Neutrophil (primary cell): ENCODE measurements around the gene AACS.
"Not testable (repeated sequence)": the region's sequence is repeated elsewhere in the genome, so short reads cannot be mapped to it uniquely, and the experiment has no call there.

ENCODE experiments used
- H3K27ac ChIP-seq: fragments of 200-600 bp; sonication (generic); 2 replicates; pipeline ENCODE4 v1.5.1; 2016; ENCODE audit warnings: mild to moderate bottlenecking, moderate library complexity
- H3K27me3 ChIP-seq: fragments of 200-600 bp; sonication (generic); 2 replicates; pipeline ENCODE4 v1.6.0; 2016; ENCODE audit warnings: mild to moderate bottlenecking
- H3K36me3 ChIP-seq: fragments of 200-600 bp; sonication (generic); 2 replicates; pipeline ENCODE4 v1.5.1; 2017
- H3K4me1 ChIP-seq, 2 experiments: fragments of 200-600 bp in 1 of 2; sonication (generic) in 1 of 2; 1 replicate in 1 of 2; 2 replicates in 1 of 2; pipeline versions ENCODE4 v1.5.1 to v1.6.1; 2013 to 2016; ENCODE audit warnings: low read depth in 1 of 2, low read length in 1 of 2, mild to moderate bottlenecking in 1 of 2, moderate library complexity in 1 of 2; ENCODE audit not compliant: control insufficient read depth in 1 of 2, insufficient read depth in 1 of 2
- H3K4me3 ChIP-seq, 2 experiments: fragments of 200-600 bp in 1 of 2; sonication (generic) in 1 of 2; 1 replicate in 1 of 2; 2 replicates in 1 of 2; pipeline ENCODE4 v1.5.1; 2013 to 2016; ENCODE audit warnings: low read depth in 1 of 2, low read length in 1 of 2, mild to moderate bottlenecking in 1 of 2, moderate library complexity in 1 of 2
- H3K9me3 ChIP-seq: fragments of 200-600 bp; sonication (generic); 2 replicates; pipeline ENCODE4 v1.5.1; 2016
- CTCF ChIP-seq: fragments of 200-600 bp; sonication (generic); IDR thresholded peaks from 2 replicates; pipeline ENCODE4 v1.5.1; 2016; ENCODE audit warnings: antibody characterized with exemption

AACS gene

GRCh38 chr12:125079084-125079483 is 13.8 kb downstream of the AACS start:
- H3K9me3 ChIP-seq, result no peaks in the 10 kb centered on the region

GRCh38 chr12:125079648-125080645 is 14.7 kb downstream of the AACS start:
- peaks cover 4% of the 10 kb centered on the region for H3K36me3 ChIP-seq
- H3K4me3 ChIP-seq, result no peak overlapping the region
- no peaks in the 10 kb centered on the region for H3K27me3 ChIP-seq
- no peak for TF ChIP-seq CTCF
- H3K27ac ChIP-seq, result no peak overlapping the region
- H3K9me3 ChIP-seq, result no peaks in the 10 kb centered on the region
- H3K4me1 ChIP-seq, result no peaks in the 10 kb centered on the region

More at GRCh38 chr12:125079084-125079483, 13.8 kb downstream of the AACS start:
- no peak for TF ChIP-seq CTCF
- Histone ChIP-seq H3K36me3 (peaks cover 4% of the 10 kb centered on the region), H3K27ac (no peak overlapping the region), H3K27me3 (no peaks in the 10 kb centered on the region), H3K4me3 (no peak overlapping the region), H3K4me1 (no peaks in the 10 kb centered on the region)

GRCh38 chr12:125081427-125081826 is 16.2 kb downstream of the AACS start:
- Histone ChIP-seq H3K36me3 (peaks cover 4% of the 10 kb centered on the region), H3K9me3 (no peaks in the 10 kb centered on the region)

GRCh38 chr12:125083072-125083471 is 17.8 kb downstream of the AACS start:
- no peak for TF ChIP-seq CTCF
- peaks cover 4% of the 10 kb centered on the region for H3K36me3 ChIP-seq

More at GRCh38 chr12:125081427-125081826, 16.2 kb downstream of the AACS start:
- no peaks in the 10 kb centered on the region for H3K27me3 ChIP-seq
- no peak overlapping the region for H3K4me3 ChIP-seq
- H3K27ac ChIP-seq, result no peak overlapping the region
- TF ChIP-seq CTCF, result no peak
- H3K4me1 ChIP-seq, result peaks cover 0 to 2% of the 10 kb centered on the region in 2 experiments

GRCh38 chr12:125088199-125088598 is 23.0 kb downstream of the AACS start:
- H3K27me3 ChIP-seq, H3K36me3 ChIP-seq, H3K4me1 ChIP-seq, H3K9me3 ChIP-seq, H3K27ac ChIP-seq, H3K4me3 ChIP-seq: not testable (repeated sequence)

More at GRCh38 chr12:125083072-125083471, 17.8 kb downstream of the AACS start:
- no peak overlapping the region for H3K4me3 ChIP-seq
- H3K27me3 ChIP-seq, result no peaks in the 10 kb centered on the region
- peaks cover 0 to 2% of the 10 kb centered on the region in 2 experiments for H3K4me1 ChIP-seq
- H3K9me3 ChIP-seq, result no peaks in the 10 kb centered on the region
- H3K27ac ChIP-seq, result no peak overlapping the region

- peaks cover 0 to 2% of the 10 kb centered on the region in 2 experiments for H3K4me1 ChIP-seq
- no peak for TF ChIP-seq CTCF
- H3K36me3 ChIP-seq, result no peaks in the 10 kb centered on the region
- H3K9me3 ChIP-seq, result no peaks in the 10 kb centered on the region
- no peak overlapping the region for H3K27ac ChIP-seq
- no peak overlapping the region for H3K4me3 ChIP-seq
- H3K27me3 ChIP-seq, result no peaks in the 10 kb centered on the region
These were observed 23.8 kb downstream of the AACS start for GRCh38 chr12:125089083-125089482.
